HG03103 (cell line): ENCODE measurements around the gene QSOX1.

Experiments used
- ATAC-seq: cut with Tn5 transposase; IDR thresholded peaks from one replicate; pipeline ENCODE4 v1.9.1; 2021; ENCODE audit warnings: low read depth; ENCODE audit not compliant: unreplicated experiment

Gene QSOX1

DNA sequence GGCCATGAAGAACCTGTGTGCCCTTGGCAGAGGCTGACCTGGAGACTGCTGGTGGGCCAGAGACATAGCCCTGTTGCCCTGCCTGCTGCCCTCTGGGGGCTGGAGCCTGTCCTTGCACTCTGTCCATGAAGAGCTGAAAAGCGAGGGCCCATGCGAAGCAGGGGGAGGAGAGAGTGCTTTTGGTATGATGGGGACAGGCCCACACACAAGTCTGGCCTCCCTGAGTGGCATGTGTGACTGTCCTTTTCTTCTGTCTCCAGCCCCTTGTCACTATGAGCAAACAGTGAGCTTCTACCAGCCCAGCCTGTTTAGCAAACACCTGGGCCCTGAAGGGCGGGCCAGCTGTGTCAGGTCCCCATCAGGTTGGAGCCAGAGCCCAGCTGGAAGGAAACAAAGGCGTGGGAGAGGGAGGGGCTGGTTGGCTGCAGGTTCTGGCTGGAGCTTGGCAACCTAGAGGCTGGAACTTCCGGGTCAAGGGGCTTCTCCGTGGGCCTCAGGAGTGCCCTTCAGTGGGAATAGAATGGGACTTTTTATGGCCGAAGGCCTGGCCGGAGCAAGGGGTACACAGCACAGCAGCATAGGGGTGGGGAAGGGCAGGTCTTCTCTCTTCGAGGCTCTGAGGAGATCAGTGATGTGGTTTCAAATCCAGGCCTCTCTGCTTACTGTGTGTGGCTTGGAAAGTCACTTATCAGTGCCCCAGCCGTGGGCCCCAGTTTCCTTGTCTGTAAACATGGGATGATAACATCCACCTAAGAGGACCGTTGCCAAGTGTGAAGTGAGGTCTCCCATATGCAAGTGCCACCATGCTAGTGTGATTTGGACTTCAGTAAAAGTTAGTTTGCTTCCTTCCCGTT, 14.3 kb downstream of the QSOX1 start:
- ATAC-seq, result peak; percentile 73

DNA sequence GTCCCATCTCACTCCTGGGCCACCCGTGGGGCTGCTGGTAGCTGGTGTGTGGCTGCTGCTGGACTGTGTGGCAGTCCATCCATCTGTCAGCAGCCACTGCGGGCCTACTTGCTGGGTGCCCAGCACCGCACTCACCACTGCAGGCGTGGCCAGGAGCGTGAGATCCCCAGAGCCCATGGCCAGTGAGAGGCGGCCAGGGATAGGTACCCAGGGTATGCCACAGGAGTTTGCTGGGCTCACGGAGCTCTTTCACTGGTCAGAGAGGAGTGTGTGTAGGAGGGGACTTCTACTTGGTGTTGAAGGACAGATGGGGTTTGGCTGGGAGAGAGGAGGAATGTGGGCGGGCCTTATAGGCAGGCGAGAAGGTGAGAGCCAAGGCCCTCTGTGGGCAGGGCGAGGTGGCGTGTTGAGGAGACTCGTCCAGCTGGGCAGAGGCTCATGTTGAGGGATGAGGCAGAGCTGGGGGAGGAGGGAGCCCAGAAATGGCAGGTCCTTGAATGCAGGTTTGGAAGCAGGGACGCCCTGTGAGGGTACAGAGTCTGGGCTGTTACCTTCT, 15.0 kb downstream of the QSOX1 start:
- no peak for ATAC-seq

DNA sequence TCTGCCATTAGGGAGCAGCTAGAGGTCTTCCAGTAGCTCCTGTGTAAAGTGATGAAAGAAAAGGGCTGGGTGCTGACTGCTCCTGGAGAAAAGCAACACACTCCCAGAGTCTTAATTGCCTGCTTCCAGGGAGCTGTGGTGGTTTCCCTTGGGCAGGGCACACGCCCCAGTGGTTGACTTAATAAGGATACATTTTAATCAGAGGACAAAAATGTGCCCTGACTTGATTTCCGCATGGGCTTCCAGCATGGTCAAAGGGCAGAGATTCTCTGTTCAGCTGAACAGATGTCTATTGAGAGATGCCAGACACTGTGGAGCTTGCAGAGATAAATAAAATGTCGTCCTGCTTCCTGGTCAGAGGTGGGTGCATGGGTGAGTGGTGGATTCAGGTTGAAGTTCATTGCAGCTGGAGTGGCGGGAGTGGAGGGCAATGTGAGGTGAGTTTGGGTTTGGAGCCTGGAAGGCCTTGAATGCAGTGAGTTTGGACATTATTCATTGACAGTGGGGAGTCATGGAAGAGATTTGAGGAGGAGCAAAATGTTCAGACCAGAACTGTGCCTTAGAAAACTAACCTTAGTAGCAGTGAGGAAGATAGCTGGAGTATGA, 16.0 kb downstream of the QSOX1 start:
- no peak for ATAC-seq

DNA sequence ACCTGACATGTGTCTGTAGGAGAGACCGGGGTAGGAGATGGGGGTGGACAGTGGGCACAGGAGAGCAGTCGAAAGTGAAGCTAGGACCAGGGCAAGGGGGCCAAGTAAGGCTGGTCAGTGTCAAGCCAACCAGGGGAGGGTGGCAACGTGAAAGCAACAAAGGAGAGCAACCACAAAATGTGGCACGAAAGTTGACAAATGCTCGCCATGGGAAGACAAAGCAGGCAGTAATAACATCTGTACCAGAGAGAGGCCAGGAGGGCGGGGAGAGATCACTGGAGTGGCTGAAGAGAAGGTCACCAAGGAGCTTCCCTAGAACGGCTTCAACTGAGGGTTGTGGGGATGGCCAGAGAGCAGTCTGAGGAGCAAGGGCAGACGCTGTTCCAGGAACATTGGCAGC, 17.0 kb downstream of the QSOX1 start:
- ATAC-seq, result no peak

DNA sequence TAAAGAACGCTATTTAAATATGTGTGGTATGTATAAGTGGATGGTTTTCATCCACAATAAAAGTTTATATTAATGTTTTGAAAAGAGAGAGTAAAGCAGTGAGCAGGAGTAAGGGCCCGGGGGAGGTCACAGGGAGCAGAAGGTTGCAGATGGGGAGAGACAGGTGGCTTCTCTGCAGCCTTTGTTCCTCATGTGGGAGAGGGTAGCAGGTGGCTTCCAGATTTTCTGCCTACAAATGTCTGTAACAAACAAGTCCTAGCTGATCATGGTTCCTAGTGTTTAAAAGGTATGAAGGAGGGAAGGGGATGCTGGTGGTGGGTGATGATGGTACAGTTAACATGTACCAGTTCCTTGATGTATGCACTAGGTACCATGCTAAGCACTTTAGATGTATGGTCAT, 18.8 kb downstream of the QSOX1 start:
- ATAC-seq, result no peak

GRCh38 chr1:180173952-180174351, 19.3 kb downstream of the QSOX1 start:
- ATAC-seq, result no peak

DNA sequence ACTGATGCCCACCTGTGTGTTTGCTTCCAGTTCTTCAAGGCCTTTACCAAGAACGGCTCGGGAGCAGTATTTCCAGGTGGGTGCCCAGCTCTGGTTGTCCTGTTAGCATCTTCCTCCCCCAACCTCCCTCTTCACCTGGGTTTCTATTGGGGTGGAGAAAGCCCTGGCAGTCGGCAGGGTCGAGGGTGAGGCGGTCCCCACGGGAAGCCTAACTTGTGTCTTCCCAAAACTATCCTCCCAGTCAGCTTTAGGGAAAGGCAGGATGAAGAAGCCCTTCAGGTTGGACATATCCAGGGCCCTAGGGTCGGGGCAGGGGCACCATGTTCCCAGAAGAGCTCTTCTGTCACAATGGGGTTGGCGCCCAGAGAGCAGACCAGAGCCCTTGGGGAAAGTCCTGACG, 20.6 kb downstream of the QSOX1 start:
- no peak for ATAC-seq

DNA sequence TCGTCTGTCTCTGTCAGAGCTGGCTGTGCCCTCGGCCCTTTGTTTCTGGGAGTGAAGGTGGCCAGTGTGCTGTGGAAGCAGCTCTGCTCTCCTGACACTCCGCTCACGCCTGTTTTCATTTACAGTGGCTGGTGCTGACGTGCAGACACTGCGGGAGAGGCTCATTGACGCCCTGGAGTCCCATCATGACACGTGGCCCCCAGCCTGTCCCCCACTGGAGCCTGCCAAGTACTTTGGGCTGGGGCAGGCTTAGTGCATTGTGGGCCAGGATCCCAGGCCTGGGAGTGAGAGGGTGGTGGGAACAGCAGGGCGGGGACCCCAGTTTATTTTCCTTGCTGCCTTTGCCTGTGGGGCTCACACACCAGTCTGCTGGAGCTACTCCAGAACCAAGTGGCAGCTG, 21.1 kb downstream of the QSOX1 start:
- ATAC-seq, result no peak

- ATAC-seq, result no peak
Observed at GRCh38 chr1:180176965-180177364, 22.3 kb downstream of the QSOX1 start.

GRCh38 chr1:180177931-180178330, 23.3 kb downstream of the QSOX1 start:
- ATAC-seq, result no peak

DNA sequence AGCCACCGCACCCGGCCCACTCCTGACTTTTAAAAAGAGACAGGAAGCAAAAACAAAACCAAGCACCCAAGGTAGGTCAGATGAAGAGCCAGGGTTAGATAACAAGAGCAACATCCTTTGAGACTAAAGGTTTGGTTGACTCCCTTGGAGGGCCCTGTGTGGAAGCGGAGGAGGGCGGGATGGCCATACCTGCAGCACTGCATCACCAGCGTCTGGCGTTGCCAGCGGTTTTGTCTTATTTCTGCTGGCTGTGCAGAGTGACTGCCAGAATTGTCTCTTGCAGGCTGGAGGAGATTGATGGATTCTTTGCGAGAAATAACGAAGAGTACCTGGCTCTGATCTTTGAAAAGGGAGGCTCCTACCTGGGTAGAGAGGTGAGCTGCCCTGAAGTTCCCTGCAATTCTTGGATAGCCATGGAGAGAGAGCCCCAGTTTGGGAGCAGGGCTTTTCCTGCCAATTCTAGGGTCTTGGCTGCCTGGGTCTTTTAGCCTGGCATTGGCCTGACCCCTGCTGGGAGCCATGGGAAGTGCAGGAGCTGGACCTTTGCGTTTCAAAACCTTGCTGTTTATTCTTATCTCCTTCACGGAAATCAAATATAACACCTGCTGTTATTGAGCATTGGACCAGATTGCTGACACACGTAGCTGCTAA, 24.0 kb downstream of the QSOX1 start:
- no peak for ATAC-seq

DNA sequence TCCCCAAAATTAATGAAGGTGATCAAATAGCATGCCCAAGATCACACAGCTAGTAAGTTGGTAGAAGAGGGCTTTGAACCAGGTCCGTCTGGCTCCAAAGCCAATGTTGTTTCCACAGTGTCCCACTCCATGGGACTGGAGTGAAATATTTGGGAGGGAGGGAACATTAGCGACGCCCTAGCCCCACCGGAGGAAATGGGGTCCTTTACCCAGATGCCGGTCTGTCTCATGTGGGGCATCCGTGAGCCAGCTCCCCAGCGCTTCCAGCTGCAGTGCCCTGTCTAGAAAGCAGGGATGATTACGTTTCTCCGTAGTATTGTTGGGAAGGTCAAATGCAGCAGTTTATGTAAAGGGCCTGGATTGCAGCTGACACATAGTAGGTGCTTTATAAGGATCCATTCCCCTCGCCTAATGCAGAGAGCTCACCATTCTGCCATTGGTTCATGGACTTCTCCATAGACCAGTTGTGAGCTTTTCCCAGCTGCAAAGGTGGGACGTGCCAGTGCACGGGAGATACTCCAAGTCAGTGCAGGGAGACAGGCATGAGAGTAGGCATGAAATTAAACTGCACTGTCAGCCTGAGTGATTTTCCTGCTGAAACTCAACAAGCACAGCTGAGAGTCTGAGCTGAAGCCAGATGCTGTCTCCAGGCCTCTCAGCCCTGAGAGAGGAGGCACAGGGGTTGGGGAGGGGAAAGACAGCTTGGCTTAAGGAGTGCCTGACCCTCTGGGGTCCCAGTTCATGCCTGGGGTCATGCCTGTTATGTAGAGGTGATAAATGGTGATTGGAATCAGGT, 24.7 kb downstream of the QSOX1 start:
- ATAC-seq, result no peak

DNA sequence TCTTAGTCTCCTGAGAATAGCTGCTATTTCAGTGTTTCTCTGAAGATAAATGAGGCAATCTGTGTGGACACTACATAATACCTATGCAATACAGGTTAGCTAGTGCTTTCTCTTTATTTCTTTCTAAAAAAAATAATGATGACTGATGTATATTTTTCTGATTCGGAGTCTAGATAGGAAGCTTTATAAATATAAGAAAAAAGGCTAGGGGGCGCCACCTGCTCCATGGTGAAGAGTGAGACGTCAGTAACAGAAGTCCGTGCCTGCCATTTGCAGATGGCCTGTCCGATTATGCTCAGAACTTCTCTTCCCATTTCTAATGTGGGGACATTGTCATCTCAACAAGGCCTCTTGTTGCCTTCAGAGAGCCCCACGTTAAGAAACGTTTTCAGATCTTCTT, 26.4 kb downstream of the QSOX1 start:
- no peak for ATAC-seq

GRCh38 chr1:180181996-180182642, 27.4 kb downstream of the QSOX1 start:
- no peak for ATAC-seq

DNA sequence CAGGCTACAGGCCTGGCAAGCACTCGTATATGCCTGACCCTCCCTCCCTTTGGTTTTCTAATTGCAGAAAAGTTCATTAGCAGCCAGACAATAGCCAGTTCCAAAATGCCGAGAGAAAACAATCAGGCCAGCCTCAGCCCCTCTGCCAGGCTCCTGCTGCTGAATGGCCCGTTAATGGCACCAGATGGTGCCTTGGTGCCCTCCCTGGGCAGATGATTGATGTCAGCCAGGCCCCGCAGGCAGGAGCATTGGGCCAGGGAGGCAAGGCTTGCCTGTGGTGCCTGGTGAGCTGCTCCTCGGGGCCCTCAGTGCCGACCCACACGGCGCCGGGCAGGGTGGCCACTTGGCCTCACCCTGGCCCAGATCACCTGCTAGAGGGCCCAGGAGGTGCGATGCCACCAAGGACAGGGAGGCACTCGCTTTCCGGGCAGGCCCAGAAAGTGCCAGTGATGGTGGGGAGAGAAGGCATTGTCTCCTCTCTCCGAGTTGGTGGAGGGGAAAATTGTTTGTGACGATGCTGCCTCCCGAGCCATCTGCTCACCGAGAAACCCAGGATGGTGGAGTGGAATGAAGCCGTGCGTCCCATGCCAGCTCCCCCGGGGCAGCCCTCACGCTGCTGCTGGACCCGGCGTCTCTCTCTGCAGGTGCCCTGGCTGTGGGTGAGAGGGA, 28.1 kb downstream of the QSOX1 start:
- no peak for ATAC-seq

DNA sequence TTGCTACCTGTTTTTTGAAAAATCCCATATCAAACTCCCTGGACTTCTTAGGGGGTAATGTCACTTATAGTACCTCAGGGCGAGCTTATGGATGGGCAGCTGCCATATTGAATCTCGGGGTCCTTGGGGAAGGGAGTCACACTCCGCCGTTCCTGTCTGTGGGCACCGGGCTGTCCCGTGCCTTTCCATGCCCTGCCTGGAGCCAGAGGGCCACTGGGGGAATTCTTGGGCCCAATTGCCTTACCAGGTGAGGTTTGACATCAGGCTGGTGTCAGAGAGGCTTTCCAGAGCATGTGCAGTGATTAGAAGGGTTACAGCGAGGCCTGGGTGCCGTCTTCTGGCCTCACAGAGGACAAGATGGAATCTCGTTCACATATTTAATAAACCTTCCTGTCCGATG, 28.8 kb downstream of the QSOX1 start:
- ATAC-seq, result no peak

DNA sequence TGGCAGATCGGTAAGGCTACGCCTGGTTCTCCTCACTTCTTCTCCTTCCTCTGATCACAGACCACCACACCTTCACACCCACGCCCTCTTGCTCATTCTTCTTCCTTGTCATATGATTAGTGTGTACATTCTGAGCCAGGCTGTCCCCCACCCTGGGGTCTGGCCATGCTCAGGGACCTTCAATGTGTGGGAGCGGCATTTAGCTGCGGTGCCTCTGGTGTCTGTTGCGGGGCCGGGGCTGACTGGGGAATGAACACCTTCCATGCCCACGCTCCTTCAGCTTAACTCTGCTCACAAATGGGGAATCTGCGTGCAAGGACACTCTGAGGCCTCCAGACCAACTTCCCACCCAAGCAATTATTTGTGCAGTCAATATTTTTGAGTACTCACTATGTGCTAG, 29.4 kb downstream of the QSOX1 start:
- no peak for ATAC-seq

- no peak for ATAC-seq
Observed at GRCh38 chr1:180185281-180185680, 30.6 kb downstream of the QSOX1 start.

GRCh38 chr1:180185971-180186645, 31.4 kb downstream of the QSOX1 start:
- no peak for ATAC-seq
